Measurements from ENCODE around the gene MYO1C.
"Not testable (repeated sequence)": the region's sequence is repeated elsewhere in the genome, so short reads cannot be mapped to it uniquely, and the experiment has no call there.

Gene MYO1C, protein sequence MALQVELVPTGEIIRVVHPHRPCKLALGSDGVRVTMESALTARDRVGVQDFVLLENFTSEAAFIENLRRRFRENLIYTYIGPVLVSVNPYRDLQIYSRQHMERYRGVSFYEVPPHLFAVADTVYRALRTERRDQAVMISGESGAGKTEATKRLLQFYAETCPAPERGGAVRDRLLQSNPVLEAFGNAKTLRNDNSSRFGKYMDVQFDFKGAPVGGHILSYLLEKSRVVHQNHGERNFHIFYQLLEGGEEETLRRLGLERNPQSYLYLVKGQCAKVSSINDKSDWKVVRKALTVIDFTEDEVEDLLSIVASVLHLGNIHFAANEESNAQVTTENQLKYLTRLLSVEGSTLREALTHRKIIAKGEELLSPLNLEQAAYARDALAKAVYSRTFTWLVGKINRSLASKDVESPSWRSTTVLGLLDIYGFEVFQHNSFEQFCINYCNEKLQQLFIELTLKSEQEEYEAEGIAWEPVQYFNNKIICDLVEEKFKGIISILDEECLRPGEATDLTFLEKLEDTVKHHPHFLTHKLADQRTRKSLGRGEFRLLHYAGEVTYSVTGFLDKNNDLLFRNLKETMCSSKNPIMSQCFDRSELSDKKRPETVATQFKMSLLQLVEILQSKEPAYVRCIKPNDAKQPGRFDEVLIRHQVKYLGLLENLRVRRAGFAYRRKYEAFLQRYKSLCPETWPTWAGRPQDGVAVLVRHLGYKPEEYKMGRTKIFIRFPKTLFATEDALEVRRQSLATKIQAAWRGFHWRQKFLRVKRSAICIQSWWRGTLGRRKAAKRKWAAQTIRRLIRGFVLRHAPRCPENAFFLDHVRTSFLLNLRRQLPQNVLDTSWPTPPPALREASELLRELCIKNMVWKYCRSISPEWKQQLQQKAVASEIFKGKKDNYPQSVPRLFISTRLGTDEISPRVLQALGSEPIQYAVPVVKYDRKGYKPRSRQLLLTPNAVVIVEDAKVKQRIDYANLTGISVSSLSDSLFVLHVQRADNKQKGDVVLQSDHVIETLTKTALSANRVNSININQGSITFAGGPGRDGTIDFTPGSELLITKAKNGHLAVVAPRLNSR

DNA sequence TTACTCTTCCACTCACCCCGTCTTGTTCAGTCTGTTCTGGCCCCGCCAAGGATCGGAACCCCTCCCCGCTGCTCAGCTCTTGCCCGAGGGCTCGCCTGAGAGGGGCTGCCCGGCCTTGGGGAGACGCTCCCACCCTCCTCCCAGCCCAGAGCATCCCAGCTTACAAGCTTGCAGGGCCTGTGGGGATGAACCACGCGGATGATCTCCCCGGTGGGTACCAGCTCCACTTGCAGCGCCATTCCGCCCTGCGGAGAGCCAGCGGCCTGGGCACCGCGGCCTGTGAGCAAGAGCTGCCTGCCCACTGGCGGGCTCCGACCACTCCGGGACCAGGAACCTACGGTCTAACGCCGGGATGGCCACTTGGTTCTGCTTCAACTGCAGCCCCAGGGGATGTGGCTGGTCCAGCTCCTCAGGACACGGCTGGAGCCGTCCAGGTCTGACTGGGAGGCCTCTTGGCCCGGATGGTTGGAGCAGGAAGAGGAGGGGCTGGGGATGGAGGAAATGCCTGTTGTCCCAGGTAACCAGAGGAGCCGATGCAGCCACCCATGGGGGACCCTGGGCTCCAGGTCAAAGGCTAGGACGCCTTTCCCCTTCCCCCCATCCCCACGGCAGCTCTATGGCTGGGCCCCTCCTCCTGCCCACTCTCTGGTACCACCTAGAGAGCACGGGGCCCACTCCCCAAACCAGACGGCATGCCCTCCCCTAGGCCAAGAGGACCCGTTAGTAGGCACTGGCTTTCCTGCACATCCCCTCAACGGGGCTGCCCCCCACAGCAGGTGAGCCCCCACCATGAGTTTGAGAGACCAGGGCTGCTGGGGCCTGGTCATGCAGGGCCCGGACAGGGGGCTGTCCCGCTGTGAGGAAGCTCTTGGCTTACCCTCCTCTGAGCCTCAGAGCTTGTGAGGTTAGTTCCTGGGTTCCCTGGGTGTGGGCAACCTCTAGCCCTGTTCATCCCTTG is at the start of gene MYO1C:
MYO1C (minus strand) TSS at position 438 of the 958 bp plus-strand sequence; CDS start at position 239, 199 bp downstream.
- DNase-seq = no peak

DNA sequence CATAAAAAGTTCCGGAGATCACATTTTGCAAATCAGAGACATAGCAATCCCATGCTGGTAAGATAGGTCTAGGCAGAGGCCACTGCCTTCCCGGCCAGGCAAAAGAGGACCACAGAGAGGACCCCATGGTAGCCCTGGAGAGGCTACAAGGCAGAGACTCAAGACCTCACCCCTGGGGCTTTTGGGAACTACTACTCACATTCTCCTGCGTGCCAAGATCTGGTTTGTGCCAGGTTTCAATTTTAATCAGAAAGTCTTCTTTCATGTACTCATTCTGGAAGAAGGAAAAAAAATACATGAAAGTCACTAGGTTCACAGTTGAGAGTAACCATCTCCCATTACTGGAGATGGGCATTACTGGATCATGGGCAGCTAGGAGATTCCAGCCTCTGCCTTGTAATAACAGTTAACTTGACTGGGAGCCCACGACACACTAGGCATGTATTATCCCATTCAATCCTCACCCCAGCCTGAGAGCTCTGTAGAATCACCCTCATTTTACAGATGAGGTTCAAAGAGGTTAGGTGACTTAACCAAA is 49.0 kb upstream of the MYO1C start:
- no peak for DNase-seq

DNA sequence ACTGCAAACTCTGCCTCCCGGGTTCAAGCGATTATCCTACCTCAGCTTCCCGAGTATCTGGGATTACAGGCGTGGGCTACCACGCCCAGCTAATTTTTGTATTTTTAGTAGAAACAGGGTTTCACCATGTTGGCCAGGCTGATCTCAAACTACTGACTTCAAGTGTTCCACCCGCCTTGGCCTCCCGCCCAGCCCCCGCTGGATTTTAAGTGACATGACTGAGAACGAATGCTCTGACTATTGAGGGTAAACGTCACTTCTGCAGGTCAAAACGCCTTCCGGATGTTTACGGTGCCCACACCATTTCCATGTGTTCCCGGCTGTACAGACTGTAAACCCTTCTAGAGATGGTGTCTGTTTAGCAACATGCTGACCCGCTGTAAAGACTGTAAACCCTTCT is 47.3 kb upstream of the MYO1C start:
- DNase-seq = no peak

DNA sequence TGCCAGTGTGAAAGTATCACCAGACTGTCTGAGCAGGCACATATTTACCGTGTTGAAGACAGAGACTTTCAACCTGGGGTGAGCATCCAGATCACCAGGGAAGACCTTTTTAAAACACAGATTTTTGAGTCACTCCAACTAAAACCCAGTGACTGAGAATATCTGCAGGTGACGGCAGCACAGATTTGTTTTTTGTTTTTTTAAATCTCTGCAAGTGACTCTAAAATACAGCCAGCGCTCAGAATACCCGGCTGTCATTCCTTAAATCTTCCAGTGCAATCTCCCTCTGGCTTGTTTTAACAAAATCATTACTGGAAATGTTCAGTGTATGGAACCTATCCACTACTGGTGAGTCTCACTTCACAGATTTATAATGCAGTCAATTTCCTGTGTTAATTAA is 43.3 kb upstream of the MYO1C start:
- DNase-seq = no peak

DNA sequence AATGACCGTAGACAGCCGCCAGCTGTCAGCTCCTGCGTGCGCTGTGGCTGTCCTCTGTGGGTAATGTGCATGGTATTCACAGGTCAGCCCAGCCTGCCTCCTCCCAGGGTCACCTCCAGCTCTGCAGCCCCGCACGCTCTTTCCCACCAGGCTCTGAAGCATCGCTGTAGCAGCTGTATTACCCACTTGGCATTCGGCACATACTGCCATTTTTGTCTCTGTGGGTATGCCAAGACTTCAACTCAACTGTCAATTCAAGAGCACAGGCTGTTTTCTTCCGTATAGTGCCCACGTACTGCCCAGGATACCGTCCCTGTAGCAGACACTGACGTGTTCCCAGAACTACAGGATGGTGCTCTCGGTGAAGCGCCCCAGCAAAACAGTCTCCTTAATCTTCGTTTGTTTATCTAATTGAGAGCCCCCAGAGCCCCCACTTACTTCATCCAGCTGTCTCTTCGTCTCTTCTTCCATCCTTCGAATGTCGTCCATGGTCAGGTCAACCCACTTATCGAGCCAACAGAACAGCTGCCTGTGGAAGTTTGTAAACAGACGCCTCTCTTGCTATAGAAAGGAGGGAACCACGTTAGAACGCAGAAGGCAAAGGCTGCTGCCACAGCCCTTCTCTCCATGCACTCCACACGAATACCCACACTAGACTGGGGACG is 41.3 kb upstream of the MYO1C start:
- no peak for DNase-seq

DNA sequence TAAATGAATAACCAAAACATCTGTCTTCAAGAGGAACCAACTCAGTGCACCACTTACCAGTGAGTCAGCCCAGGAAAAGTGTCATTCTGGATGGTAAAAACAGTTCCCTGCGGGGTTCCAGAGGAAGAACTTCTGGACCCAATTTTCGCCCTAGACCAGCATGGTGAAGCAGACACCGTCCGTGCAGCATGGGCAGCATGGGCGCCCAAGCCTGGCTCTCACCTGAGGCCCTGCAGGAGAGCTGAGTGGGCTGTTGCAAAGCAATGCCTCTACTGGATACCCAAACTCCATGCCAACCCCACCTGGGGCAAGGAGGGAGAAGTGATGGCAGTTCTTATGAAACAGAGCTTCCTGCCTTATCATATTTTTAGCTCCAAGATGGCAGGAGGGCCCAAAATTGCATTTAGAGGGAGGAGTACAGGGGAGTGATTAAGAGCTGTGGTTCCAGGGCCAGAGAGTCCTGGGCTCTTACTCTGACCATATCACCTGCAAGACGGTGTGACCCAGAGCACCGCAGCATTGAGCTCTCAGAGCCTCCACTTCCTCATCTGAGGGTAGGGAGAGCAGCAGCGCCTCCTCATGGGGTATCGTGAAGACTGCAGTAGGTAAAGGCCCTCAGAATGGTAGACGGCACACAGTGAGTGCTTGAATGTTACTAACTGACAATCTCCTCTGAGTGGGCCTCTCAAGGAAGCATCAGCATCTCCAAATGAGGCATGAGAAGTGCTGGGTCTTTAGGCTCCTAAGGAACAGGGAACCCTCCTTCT is 40.5 kb upstream of the MYO1C start:
- DNase-seq = no peak

DNA sequence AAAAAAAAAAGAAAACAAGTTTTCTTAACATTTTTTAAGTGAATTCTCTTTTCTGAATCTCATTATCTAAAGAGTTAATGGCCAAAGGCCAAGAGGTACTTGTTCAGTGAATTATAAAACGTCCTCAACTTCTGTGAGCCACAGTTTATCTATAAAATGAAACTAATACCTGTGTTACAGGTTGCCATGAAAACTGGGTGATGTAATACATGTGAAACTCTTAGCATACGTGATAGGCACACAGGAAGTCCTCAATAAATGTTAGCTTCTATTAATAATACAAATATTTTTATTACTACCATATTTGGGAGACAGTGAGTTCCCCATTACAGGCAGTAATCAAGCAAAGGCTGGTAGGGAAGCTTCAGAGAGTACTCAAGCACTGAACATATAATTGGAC is 37.4 kb upstream of the MYO1C start:
- DNase-seq = no peak

DNA sequence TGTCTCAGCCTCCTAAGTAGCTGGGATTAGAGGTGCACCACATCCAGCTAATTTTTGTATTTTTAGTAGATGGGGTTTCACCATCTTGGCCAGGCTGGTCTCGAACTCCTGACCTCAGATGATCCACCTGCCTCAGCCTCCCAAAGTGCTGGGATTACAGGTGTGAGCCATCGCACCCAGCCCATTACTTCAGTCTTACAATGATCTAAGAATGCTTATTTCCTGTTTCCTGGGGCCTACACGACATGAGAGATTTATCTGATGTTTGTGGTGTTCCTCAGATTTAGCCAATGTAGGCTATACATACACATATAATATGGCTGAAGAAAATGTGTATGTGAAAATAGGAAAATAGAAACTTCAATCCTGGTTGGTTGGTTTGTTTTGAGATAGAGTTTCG is 34.4 kb upstream of the MYO1C start:
- DNase-seq = not testable (repeated sequence)

DNA sequence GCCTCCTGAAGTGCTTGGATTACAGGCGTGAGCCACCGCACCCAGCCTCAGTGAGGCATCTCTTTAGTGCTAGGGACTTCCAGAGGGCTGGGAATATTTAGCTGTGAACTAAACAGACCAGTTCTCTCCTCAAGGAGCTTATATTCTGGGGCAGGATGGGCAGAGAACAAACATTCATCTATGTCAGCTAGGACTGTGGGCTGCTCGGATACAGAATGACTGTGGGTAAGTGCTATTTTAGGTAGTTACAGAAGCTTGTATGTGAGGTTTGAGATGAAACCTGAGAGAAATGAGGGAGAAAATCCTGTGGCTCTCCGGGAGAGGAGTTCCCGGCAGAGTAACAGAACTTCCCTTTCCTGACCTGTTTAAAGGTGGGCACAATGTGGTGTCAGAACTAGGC is 30.1 kb upstream of the MYO1C start:
- no peak for DNase-seq

DNA sequence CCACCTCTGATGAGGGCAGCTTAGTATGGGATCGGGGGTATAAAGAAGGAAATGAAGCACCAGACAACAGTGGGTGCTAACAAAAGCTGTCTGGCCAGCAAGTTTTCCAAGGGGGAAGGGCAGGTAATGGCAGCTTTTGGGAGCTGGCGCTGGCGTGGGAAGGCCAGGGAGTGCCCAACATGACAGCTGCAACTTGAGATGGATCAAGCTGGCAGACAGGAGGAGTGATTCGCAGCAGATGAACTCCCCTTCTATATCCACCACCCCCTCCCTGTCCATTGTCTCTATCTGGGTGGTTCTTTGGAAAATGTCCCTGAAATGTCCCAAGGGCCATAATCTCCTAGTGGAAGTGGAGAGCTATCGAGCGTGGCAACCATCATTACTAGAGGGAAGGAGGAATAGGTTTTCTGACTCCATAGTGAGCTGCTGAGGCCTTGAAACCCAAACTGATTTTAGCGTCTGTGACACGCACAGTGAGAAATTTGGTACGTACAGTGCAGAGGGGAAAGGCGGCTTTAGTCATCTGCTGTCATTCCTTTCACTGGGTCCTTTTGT is 28.7 kb upstream of the MYO1C start:
- no peak for DNase-seq

DNA sequence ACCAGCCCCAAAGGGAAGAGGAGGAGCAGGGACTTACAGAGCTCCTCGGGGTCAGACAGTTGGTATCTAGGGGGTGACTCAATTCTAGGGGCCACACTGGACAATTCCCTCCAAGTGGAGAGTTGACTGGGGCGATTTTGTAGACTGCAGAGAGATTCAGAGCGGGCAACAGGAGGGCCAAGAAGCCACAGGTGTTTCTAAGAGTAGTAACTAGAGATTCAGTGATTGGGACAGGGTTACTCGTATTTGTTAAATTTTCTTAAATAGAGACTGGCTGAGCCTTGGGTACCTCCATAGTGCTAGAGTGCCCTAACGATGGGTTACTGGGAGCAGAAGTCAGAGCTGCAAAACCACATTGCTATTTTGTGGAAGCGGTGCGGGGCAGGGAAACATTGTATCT is 27.2 kb upstream of the MYO1C start:
- no peak for DNase-seq

DNA sequence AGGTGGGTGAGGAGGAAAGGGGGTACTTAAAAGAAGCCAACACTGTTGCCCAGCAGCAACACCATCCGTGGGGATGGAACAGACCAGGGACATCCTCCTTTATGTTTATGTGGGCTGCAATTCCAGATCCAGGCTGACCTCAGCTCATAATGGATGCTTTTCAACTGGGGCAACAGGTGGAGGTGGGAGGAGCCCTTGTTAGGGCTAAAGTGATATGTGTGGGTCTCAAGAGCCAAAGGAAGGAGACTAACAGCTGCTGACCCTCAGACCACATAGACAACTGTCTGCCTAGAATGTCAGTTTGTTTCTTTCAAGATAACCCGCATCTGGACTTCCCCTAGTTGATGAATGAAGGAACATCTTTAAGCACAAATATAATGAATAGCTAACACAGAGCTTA is 25.9 kb upstream of the MYO1C start:
- DNase-seq = no peak

DNA sequence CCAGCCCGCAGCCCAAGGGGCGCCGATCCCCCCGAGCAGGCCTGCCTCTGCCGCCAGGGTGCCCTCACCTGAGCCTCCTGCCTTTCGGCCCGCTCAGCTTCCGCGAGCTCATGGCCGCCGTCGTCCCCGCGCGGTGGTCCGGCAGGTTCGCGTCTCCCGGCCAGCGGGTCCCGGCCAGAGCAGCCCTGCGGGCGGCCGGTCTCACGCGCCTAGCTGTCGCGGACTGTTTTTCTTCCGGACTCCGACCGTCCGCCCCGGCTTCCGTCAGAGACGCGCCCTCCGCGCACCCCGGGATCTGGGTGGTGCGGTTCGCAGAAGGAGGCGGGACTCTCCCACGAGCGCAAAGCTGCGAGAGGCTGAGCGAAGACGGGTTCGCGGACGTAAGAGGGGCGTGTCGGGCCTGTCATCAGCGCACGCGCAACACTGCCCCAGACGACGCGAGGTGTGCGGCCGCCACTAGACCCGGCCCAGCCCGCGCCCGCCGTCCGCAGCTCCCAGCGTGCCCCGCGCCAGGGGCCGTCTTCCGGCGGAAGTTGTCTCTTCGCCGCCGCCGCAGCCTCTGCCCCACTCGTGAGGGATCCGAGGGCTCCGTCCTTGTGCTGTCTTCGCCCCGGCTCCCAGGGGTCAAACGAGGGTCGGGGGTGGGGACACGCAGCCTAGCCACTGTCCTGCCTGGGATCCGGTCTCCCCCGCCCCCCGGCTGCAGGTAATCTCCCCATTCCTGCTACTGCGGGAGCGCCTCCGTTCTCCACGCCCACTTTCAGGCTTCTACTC is 24.1 kb upstream of the MYO1C start, which contains the start of gene INPP5K:
INPP5K (minus strand) TSS at position 225 of the 774 bp plus-strand sequence; CDS start at position 112, 113 bp downstream.
- peak; percentile 88 for DNase-seq

DNA sequence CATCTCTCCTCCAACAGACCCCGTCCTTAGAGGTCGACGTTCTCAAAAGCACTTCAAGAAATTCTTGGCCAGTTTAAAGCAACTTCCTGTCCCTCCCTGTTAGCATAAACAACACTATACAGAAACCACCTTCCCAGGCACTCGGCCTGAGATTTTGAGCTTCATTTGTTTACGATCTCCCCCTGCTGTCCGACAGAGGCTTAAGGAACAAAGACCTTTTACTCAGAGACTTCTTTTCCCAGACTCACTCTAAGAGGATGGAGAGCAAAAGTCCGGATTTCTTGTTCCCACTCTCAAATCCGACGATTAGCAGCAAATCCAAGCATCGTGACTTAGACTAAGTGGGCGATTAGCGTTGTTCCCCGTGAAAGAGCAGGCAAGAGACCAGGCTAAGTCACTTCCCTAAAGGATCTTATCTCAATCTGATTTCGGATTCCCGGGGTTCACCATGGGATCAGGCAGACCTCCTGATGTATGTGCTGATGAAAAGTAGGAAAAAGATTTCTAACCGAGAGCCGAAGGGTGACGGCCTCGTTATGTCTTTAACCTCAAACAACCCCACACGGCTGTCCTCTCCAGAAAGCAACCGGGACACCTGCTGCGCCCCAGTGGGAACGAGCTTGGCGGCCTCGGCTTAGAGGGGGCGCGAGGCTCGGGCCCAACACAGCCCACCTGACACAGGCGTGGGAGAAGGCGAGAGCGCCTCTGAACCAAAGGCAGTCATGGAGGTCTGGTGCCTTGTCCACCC is 23.3 kb upstream of the MYO1C start:
- DNase-seq = peak; percentile 37

DNA sequence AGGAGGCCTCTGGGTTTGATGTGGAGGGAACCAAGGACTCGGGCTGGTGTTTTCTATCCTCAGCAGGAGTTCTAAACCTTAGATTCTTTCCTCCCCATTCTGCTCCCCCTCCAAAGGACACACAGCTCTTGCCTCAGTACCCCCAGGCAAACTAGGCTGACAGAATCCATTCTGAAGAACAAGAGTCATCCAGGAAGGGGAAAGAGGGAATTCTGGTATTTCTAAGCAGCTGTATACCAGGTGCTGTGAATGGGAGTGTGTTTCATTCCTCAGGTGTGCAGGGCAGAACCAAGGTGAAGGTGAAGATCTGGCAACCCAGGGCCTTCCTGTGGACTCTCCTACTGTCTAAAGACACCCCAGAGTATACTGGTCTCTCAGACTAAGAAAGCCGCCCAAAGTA is 19.9 kb upstream of the MYO1C start:
- DNase-seq = no peak

DNA sequence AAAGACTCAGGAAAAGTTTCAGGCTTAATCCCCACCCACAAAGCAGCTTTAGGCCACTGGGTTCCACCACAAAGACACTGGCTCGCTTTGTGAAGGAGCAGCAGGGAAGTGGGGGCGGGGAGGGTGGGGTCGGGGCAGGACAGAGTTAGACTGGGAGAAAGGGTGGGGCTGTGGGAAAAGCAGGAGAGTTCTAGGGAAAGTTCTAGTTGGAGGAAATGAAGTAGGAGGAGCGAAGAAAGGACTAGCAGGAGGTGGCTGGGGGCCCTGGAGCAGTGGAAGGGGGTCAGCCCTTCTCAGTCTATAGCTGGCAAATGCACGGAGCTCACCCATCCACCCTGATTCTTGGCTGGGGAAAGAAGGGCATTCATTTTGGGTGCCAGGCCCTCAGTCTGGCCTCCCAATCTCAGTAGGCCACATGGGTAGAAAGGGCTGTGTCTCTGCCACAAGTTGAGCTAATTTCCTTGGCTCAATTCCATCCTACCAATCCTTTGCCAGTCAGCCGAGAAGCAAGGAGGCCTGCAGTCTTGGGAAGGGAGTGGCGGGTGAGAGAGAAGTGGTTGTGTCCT is 19.4 kb upstream of the MYO1C start:
- no peak for DNase-seq

DNA sequence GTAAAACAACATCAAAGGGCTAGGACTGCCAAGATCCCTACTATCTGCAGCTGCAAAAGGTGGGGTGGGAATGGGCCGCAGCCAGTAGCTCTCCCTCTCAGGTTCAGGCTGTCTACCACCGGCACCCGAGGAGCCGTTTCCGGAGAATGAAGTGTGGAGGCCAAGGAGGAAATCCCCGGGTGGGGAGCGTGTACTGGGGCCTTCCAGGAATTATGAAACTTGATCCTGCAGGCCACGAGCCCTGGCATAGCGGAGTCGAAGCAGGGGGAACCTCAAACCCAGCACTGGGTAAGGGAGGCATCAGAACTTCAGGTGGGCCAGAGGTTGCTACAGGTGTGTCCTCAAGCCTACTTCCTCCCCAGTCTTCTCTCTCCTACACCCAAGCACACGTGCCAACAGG is 18.8 kb upstream of the MYO1C start:
- DNase-seq = no peak

DNA sequence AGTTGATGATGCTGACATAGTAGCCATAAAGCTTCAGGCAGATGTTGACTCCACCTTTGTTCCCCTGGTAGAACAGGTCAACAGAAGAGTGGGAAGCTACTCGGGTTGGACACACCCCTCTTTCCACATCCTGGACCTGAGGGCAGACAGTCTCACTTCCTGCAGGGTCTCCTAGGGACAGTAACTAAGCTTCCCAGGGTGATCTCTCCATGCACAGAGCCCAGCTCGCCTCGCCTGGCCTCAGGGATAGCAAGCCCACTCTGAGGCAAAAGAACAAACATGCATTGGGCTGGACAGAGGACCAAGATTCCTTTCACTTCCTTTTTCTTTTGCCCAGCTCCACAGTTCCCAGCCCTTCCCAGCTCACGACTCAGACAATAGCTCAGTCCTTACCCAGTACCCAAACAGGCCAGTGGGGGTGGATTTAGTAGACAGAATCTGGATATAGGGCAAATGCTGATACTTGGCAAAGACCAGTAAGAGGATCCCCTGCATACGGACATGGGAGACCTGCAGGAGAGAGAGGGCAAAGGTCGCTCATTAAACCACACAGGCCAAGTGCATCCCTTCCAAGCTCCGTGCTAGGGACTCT is 16.9 kb upstream of the MYO1C start:
- DNase-seq = no peak

All from DMS153 (cell line).